A673 (cell line): ENCODE data around the gene KIF5C. TPM values are rescaled to one million over a fixed set of nuclear protein-coding genes. Genes with fewer than 3 reads are reported as not detected.
A peak's percentile ranks its signal among the peaks of the same experiment; 100 is the strongest.

Experiments
- BruUV-seq: library from RNA; stranded (reverse); fragments of 400-500 nt; replicated peaks from 2 replicates; lab custom pipeline; 2021; lab: Mats Ljungman, UMichigan
- CTCF ChIA-PET: fragments of 300-600 bp; sonication (Branson Sonifier 250); formaldehyde crosslinking; loops from one replicate; lab custom pipeline; 2022; ENCODE audit warnings: antibody characterized with exemption; lab: Charles Lee
- POLR2A ChIA-PET: fragments of 300-600 bp; sonication (Branson Sonifier 250); formaldehyde crosslinking; loops from one replicate; lab custom pipeline; 2022; ENCODE audit warnings: antibody characterized with exemption; ENCODE audit not compliant: low non-redundant PET; lab: Charles Lee
- DNase-seq: peaks from one replicate; pipeline ENCODE4 v3.0.0-alpha.2; 2015; ENCODE audit warnings: low spot score
- H3K27ac ChIP-seq: fragments of 200-600 bp; sonication (generic); 2 replicates; pipeline ENCODE4 v1.5.1; 2016; ENCODE audit warnings: mixed run types, low read depth, mild to moderate bottlenecking, mixed read lengths, antibody characterized with exemption, low read length; ENCODE audit not compliant: poor library complexity, severe bottlenecking
- H3K27me3 ChIP-seq: fragments of 200-600 bp; sonication (generic); replicated peaks from 2 replicates; pipeline ENCODE4 v1.6.1; 2017; ENCODE audit warnings: mixed run types, low read depth, mild to moderate bottlenecking, mixed read lengths, antibody characterized with exemption, low read length; ENCODE audit not compliant: insufficient read depth, poor library complexity
- H3K36me3 ChIP-seq: fragments of 200-600 bp; sonication (generic); 2 replicates; pipeline ENCODE4 v1.6.1; 2016; ENCODE audit warnings: mixed run types, mild to moderate bottlenecking, mixed read lengths, antibody characterized with exemption, low read length; ENCODE audit not compliant: insufficient read depth, poor library complexity, severe bottlenecking
- H3K4me1 ChIP-seq: fragments of 200-600 bp; sonication (generic); 2 replicates; pipeline ENCODE4 v1.6.1; 2017; ENCODE audit warnings: mixed run types, mild to moderate bottlenecking, mixed read lengths, antibody characterized with exemption, low read length; ENCODE audit not compliant: insufficient read depth, poor library complexity, severe bottlenecking
- H3K4me3 ChIP-seq: fragments of 200-600 bp; sonication (generic); 2 replicates; pipeline ENCODE4 v1.5.1; 2016; ENCODE audit warnings: low read depth, mixed run types, mild to moderate bottlenecking, mixed read lengths, low read length; ENCODE audit not compliant: poor library complexity, severe bottlenecking
- H3K9me3 ChIP-seq: fragments of 200-600 bp; sonication (generic); 2 replicates; pipeline ENCODE4 v1.6.1; 2016; ENCODE audit warnings: mixed run types, low read depth, mild to moderate bottlenecking, mixed read lengths, antibody characterized with exemption, low read length; ENCODE audit not compliant: poor library complexity, severe bottlenecking
- EZH2 ChIP-seq: fragments of 200-600 bp; sonication (generic); IDR thresholded peaks from 2 replicates; pipeline ENCODE4 v1.6.1; 2017; ENCODE audit warnings: borderline replicate concordance, low read depth, mild to moderate bottlenecking, mixed read lengths, antibody characterized with exemption, low read length; ENCODE audit not compliant: poor library complexity, severe bottlenecking
- intact Hi-C: fragments of 100-400 bp; cut with micrococcal nuclease; formaldehyde crosslinking; loops from one replicate; pipeline ENCODE4 v1.10.0; 2022; ENCODE audit not compliant: unreplicated experiment
- total RNA-seq: library from RNA; stranded (reverse); gene quantifications from 2 replicates; pipeline ENCODE4 v1.2.3, GENCODE V29; 2021
- TF ChIP-seq, protein P1 (sequence below): fragments of 300-800, 200-600 bp; sonication (generic); conservative IDR thresholded peaks from 2 replicates; pipeline ENCODE4 v1.5.1; 2017; ENCODE audit warnings: low read depth, mild to moderate bottlenecking, antibody characterized with exemption, low read length, moderate library complexity, mixed read lengths

KIF5C gene
- total RNA-seq, 1 experiment from 2014 or later, result 0.58 TPM

DNA sequence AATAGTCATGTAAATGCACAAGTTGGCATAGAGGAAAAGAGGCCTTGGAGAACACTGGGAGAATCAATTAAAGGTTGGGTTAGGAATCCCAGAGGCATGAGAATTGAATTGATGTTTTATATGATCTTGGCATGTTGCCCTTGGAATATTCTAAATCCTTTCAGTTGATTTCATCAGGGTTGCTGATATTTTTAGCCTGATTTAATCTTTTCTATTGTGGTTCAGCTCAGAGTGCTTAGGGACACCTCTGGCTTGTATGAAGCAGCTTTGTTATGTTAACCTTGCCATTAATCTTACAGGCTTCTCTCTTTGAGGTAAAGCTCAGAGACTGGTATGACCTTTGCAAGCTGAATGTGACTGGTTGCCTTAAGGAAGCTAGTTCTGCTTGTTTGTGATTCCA, 99.1 kb downstream of the KIF5C start:
- ChIA-PET POLR2A (no interaction called here), CTCF (no interaction called here)
- Histone ChIP-seq H3K9me3 (no peaks in the 10 kb centered on the region), H3K36me3 (no peaks in the 10 kb centered on the region), H3K4me3 (no peak overlapping the region), H3K27ac (no peak overlapping the region), H3K4me1 (no peaks in the 10 kb centered on the region), H3K27me3 (no peaks in the 10 kb centered on the region)
- DNase-seq, result no peak
- TF ChIP-seq EZH2, result no peak
- TF ChIP-seq, protein P1, sequence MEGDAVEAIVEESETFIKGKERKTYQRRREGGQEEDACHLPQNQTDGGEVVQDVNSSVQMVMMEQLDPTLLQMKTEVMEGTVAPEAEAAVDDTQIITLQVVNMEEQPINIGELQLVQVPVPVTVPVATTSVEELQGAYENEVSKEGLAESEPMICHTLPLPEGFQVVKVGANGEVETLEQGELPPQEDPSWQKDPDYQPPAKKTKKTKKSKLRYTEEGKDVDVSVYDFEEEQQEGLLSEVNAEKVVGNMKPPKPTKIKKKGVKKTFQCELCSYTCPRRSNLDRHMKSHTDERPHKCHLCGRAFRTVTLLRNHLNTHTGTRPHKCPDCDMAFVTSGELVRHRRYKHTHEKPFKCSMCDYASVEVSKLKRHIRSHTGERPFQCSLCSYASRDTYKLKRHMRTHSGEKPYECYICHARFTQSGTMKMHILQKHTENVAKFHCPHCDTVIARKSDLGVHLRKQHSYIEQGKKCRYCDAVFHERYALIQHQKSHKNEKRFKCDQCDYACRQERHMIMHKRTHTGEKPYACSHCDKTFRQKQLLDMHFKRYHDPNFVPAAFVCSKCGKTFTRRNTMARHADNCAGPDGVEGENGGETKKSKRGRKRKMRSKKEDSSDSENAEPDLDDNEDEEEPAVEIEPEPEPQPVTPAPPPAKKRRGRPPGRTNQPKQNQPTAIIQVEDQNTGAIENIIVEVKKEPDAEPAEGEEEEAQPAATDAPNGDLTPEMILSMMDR, result no peak
- no TSS peak for BruUV-seq
- intact Hi-C loops, result no loop called here

DNA sequence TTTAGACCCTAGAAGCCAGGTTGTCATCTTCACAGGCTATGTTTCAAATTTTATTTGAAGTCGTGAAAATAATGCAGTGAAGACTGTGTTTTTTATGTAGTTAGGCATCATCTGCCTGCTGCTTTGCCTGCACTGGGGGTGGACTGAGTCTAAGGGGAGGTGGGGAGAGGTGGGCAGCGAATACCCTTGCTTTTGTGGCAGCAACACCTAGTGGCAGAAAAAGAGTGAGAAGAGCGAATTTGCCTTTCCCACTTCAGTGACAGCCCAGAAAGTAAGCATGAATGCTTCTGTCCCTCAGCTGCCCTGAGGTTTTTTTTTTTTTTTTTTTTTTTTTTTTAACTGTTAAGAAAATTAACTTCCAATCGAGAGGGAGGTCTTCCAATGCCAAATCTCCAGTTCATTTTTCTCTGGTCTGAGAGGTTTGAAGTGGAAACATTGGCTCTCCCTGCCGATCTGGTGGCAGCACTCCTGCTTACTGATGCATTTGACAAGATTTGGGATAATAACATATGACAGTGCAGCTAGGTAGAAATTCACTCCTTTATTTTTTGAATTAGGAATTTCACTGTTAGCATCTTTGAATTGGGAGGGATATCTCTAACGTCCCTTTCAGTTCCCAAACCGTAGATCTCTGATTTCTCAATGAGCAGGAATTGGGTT, 103.1 kb downstream of the KIF5C start:
- no peak for DNase-seq
- Histone ChIP-seq H3K4me3 (no peak overlapping the region), H3K36me3 (no peaks in the 10 kb centered on the region), H3K9me3 (no peaks in the 10 kb centered on the region), H3K27ac (no peak overlapping the region), H3K4me1 (no peaks in the 10 kb centered on the region), H3K27me3 (no peaks in the 10 kb centered on the region)
- ChIA-PET CTCF (no interaction called here), POLR2A (no interaction called here)
- TF ChIP-seq EZH2, result no peak
- TF ChIP-seq, protein P1, result peak; percentile 35
- no TSS peak for BruUV-seq
- intact Hi-C loops, result no loop called here

DNA sequence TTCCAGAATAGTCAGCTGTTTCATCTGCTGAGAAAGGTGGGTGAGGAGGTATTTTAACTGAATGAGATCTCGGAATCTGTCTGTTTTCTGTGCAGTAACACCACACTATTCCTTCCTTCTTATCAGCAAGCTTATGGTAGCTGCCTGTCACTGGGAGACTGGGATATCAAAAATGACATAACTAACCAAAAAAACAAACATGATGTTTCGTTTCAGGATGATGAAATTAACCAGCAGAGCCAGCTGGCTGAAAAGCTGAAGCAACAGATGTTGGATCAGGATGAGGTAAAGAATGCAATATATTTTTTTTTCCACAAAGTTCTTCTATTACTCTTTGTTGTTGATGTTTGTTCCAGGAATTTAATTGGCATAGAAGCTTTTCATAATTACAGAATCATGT, 103.7 kb downstream of the KIF5C start:
- Histone ChIP-seq H3K36me3 (no peaks in the 10 kb centered on the region), H3K27ac (no peak overlapping the region), H3K9me3 (no peaks in the 10 kb centered on the region), H3K27me3 (no peaks in the 10 kb centered on the region), H3K4me3 (no peak overlapping the region), H3K4me1 (no peaks in the 10 kb centered on the region)
- TF ChIP-seq, protein P1, result no peak
- no peak for TF ChIP-seq EZH2
- no peak for DNase-seq
- ChIA-PET CTCF (no interaction called here), POLR2A (no interaction called here)
- intact Hi-C loops, result no loop called here
- BruUV-seq, result no TSS peak
